Activated T-cell treated with anti-CD3 and anti-CD28 coated beads for 24 hours (primary cell): ENCODE results near the gene PHF24.
"Not testable (repeated sequence)": the region's sequence is repeated elsewhere in the genome, so short reads cannot be mapped to it uniquely, and the experiment has no call there.

Experiments used
- DNase-seq: peaks from one replicate; pipeline ENCODE4 v3.0.0-alpha.2; 2020; ENCODE audit warnings: low read depth

Gene PHF24

GRCh38 chr9:34957492-34958410, at the start of gene PHF24:
PHF24 (plus strand) TSS chr9:34958285; CDS start chr9:34971299, 13,014 bp downstream.
- no peak for DNase-seq

GRCh38 chr9:34927061-34927460, 31.0 kb upstream of the PHF24 start:
- DNase-seq: no peak

- no peak for DNase-seq
Observed at GRCh38 chr9:34928921-34929320, 29.2 kb upstream of the PHF24 start.

- peak; percentile 4 for DNase-seq
Observed at GRCh38 chr9:34929506-34930102, 28.5 kb upstream of the PHF24 start.

GRCh38 chr9:34939989-34940388, 18.1 kb upstream of the PHF24 start:
- DNase-seq: not testable (repeated sequence)

DNA sequence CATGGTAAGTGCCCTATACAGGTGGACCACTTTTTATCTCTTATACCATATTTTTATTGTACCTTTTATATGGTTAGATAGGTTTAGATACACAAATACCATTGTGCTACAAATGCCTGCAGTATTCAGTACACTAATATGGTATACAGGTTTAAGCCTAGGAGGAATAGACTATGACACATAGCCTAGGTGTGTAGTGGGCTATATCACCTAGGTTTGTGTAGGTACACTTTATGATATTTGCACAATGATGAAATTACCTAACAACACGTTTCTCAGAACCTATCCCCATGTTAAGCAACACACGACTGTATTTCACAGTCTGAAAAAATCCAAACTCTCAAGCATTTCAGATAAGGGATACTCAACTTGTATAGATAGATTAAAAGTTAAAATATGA, 9.6 kb upstream of the PHF24 start:
- no peak for DNase-seq

DNA sequence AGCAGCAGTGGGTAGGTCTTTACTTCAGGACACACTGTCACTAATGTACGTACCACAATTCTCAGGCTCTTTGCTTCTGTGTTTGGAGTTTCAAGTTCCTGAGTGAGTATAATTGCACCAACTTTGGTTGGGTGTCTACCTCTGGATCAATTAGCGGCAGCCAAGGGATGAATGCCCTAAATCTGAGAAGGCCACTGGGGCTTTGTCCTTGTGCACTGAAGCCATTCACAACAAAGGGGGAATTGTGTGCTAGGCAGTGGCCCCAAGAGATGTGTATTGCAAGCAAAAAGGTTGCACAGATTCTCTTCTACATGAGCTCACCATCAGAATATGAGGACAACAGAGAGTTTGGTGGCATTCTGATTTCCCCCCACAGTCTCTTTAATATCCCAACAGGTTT, 3.9 kb upstream of the PHF24 start:
- DNase-seq: no peak

DNA sequence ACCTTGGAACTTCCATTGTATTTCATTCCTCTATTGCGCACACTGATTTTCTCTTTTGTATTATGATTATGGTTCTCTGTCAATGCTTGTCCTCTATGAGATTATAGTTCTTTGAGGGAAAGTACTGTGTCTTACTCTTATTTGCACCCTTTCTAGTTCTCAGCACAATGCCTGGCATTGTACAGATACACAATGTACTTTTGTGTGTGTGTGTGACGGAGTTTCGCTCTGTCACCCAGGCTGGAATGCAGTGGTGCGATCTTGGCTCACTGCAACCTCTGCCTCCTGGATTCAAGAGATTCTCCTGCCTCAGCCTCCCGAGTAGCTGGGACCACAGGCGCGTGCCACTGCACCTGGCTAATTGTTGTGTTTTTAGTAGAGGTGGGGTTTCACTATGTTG, 2.0 kb upstream of the PHF24 start:
- DNase-seq: not testable (repeated sequence)

- no peak for DNase-seq
Observed at GRCh38 chr9:34956648-34957047, 1.4 kb upstream of the PHF24 start.

DNA sequence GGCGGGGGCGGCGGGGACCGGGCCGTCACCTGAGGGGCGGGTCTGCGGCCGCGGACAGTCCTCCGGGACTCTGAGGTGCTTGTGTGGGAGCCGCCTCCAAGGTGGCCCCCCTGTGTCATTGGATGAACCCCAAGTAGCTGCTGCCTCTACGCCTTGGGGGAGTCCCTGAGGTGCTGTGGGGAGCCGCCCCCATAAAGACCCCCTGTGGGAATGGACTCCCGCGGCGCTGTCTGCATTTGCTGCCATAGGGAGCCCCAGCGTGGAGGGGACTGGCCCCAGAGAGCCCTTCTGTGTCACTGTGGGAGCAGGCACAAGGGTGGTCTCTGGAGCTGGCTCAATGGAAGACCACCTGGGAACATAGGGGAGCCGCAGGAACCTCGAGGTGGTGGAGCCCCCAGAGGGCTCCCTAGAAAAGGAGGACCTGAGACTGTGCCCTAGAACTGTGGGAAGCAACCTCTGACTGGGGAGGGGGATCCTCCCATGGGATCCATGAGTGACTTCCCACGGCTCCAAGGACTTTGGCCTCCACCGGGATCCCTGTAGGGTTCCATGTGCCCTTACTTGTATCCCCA, 412 bp downstream of the PHF24 start:
- no peak for DNase-seq

DNA sequence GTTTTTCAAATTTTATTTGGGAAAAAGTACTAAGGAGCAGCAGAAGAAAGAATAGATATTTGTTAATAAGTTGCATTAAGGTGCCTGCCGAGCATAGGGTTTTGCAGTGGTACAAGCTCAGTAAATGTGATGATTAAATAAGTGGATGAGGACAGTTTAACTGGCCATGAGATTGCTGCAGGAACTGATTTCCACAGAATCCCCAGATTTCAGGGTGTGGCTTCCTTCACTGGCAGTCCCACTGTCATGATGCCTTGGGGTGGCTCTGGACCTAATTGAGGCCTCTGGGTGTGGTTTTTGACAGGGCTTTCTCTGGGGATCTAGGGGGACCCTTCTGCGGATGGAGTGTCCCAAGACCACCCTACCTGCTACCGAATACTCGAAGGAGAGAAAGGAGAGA, 1.4 kb downstream of the PHF24 start:
- no peak for DNase-seq

- no peak for DNase-seq
Observed at GRCh38 chr9:34961574-34962490, 3.7 kb downstream of the PHF24 start.

- DNase-seq: no peak
Observed at GRCh38 chr9:34962546-34962945, 4.5 kb downstream of the PHF24 start.

DNA sequence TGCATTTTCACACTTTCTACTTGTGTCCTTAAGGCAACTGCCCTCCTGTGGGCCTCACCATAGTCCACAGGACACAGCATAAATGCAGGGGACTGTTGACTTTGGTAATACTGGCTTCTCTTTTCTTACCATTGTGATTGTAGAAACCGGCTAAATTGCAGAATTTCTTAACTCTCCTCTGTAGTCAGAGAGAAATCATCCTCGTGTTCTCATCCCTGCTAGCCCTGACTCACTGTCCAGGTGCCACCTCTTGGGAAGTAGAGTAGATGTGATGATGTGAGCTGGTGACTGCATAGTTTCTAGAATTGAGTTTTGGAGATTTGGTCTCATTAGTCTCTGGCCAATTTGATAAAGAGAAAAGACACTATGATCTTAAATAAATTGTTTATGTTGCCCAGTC, 5.5 kb downstream of the PHF24 start:
- DNase-seq: no peak

DNA sequence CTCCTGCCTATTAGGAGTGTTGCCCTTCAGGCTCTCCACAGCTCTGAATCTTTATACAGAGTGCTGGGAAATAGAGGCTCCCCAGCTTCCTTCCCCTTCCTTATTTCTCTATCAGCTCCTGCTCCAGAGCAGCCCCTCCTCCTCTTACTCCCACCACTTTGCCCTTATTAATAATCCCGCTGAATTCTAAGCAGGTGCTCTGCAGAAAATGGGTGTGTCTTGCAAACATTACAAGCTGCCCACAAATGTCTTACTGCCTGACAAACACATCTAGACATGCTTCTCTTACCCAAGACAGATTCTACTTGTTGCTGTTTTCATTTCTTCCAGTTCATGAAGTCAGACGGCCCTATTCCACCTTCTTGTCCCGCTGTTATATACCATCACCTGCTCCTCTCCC, 6.4 kb downstream of the PHF24 start:
- DNase-seq: no peak

- DNase-seq: no peak
Observed at GRCh38 chr9:34971146-34971811, 13.2 kb downstream of the PHF24 start.

DNA sequence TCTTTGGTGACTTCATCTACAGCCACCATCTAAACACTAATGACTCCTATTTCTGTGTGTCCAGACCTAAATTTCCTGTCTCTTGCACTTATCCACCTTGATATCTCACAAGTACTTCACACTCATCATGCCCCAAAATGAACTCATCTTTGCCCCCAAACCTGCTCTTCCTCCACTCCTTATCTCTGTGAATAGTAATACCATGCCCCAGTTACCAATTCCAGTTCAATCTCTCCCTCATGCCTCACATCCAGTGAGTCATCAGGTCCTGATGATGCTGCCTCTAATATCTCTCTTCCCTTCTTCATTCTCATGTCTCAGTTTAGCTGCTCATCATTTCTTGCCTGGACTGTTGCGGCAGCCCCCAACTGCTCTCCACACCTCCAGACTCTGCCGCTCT, 16.6 kb downstream of the PHF24 start:
- no peak for DNase-seq

DNA sequence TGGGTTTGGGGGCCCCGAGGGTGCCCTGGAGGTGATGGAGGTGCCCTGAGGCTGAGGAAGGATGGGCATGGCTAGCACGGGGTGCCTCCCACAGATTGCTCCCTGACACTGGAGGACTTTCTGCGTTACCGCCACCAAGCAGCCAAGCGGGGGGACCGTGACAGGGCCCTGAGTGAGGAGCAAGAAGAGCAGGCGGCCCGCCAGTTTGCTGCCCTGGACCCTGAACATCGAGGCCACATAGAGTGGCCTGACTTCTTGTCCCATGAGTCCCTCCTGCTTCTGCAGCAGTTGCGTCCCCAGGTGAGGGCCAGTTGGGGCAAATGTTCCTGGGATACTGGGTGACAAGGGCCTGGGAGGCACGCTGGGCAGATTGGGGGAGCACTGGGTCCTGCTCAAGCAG, 18.4 kb downstream of the PHF24 start:
- no peak for DNase-seq

DNA sequence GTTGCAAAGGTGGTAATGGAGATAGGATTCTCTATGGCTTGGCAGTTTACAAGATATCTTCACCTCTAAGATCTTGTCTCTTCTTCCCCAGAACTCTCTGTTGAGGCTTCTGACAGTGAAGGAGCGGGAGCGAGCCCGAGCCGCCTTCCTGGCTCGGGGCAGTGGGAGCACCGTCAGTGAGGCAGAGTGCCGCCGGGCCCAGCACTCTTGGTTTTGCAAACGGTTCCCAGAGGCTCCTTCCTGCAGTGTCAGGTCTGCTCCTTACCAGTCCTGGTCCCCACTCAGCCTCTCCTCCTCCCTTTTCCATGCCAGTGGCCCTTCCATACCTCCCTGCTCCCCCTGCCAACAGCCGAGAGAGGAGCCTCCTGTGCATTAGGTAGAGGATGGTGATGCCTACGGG, 18.9 kb downstream of the PHF24 start:
- DNase-seq: no peak

- DNase-seq: no peak
Observed at GRCh38 chr9:34980181-34980761, 22.2 kb downstream of the PHF24 start.

DNA sequence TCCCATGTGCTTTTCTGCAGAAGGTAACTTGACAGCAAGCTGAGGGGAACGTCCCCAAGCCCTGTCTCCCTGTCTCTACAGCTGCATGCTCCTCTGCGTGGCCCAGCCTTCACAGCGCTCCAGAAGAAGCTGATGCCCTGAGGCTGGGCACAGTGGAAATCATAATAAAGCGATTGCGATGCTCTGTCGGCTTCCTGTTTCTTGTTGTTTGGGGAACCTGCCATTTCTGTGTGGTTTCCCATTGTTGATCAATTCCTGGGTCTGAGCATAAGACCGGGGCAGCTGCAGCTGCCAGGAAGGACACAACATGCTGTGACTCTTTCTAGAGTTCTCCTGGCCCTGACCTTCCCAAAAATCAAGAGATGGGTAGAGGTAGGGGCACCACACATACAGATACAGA, 24.3 kb downstream of the PHF24 start:
- no peak for DNase-seq
